T-helper 1 cell treated with Interleukin-12 subunit alpha and Interleukin-12 subunit beta and Interleukin-4 antibody, amounts not matched to agents 30 ng/mL and 1 ng/mL, for 36 hours (primary cell): Measurements from ENCODE around the gene TNFRSF6B. TPM values are rescaled to one million over a fixed set of nuclear protein-coding genes. Genes with fewer than 3 reads are reported as not detected.

Source experiments
- intact Hi-C: fragments of 100-400 bp; cut with micrococcal nuclease; formaldehyde crosslinking; loops from one replicate; pipeline ENCODE4 v1.15.1; 2024
- total RNA-seq: library from RNA; stranded (reverse); gene quantifications from 2 replicates; pipeline ENCODE4 v1.2.3, GENCODE V29; 2022

Gene TNFRSF6B
- total RNA-seq, 1 donor from 2014 or later = not detected

DNA sequence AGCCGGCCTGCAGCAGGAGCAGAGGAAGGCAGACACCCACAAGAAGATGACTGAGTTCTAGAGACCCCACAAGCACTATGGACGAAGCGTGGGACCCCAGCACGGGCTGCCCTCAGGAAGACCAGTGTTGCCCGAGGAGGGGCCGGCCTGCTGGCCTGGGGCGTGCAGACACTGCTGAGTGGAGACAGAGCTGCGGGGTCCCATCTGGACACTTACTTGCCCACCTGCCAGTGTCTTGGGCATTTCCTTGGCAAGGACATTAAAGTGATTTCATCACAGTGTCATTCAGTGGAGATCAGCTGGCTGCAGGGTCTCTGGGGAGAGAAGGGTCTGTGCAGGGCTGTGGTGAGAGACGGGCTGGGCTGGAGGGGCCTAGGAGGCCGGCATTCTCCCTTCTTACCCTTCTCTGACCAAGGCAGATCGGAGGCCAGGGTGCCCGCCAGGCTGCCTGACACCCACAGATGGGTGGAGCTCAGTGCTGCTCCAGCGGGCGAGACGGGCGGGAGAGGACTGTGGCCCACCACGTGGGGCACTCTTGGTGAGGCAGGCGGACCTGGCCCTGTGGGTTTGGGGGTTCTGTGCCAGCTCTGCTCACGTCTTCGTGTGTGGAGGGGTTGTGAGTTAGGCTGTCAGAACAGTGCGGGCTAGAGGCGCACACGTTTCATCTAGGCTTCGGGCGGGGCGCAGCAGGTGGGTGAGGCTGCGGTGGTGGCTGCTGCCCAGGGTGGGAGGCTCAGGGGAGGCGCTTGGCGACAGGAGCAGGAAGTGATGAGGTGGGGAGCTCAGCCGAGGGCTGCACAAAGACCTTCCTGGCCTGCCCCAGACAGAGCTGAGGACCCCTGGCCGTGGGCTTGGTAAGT, 39.6 kb downstream of the TNFRSF6B start, which contains the start of gene LIME1:
TSS of gene LIME1 (plus strand) at position 806 of the 860 bp plus-strand sequence. CDS start 886 bp downstream, outside the sequence.
- intact Hi-C loops = loop anchor here (2.0 kb wide), 1 partner anchor 129 kb away; the partner anchor contains the start of gene TPD52L2

DNA sequence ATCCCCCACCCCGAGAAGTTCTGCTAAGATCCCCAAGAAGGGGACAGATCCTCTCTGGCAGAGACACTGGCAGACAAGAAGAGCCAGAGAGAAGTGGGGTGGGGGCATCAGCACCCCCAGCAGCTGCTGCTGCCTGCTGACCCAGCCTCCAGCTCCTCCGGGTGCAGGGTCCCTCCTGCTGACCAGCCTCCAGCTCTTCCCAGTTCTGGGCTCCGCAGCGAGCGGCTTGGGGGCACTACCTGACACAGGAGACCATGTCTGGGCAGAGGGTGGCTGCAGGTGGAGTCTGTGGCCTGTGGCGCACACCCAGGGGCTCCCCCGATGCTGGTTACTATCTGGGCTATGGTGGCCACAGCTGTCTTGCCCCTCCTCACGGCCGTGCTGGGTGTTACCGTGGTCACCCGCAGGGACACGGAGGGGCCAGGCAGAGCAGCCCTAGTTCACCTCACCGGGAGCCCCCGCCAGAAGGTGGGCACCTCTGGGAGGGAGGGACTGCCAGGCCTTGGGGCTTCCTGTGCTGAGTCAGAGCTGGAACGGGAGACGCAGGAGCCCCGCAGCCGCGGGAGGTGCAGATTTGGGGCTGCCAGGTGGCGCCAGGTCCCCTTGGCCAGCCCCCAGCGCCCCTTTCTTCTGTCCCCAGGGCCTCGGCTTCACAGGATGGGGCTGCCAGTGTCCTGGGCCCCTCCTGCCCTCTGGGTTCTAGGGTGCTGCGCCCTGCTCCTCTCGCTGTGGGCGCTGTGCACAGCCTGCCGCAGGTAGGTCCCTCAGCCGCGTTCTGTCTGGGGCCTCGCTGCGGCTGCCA, 40.6 kb downstream of the TNFRSF6B start:
- intact Hi-C loops = loop anchor here (2.0 kb wide), 1 partner anchor 128 kb away; the partner anchor contains the start of gene TPD52L2

DNA sequence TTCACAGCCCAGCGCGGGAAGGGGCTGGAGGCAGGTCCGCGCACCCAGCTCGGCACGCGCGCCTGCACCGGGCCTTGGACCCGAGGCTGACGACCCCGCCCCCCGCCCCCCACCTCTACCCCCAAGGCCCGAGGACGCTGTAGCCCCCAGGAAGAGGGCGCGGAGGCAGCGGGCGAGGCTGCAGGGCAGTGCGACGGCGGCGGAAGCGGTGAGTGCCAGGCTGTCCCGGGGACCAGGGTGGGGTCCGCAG, 41.2 kb downstream of the TNFRSF6B start:
- intact Hi-C loops = loop anchor here (2.0 kb wide), 1 partner anchor 127 kb away; the partner anchor contains the start of gene TPD52L2

DNA sequence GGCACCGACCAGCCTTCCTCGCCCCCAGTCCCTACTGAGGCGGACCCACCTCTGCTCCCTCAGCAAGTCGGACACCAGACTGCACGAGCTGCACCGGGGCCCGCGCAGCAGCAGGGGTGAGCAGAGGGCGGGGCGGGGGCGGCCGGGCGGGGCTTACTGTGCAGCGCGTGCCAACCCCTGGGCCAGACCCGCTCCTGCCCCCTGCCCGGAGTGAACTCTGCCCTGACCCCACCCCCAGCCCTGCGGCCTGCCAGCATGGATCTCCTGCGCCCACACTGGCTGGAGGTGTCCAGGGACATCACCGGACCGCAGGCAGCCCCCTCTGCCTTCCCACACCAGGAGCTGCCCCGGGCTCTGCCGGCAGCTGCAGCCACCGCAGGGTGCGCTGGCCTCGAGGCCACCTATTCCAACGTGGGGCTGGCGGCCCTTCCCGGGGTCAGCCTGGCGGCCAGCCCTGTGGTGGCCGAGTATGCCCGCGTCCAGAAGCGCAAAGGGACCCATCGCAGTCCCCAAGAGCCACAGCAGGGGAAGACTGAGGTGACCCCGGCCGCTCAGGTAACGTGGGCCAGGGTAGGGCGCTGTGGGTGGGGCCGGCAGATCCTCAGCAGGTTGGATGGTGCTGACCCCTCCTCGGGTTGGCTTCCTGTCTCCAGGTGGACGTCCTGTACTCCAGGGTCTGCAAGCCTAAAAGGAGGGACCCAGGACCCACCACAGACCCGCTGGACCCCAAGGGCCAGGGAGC, 41.7 kb downstream of the TNFRSF6B start:
- intact Hi-C loops = loop anchor here (2.0 kb wide), 1 partner anchor 127 kb away; the partner anchor contains the start of gene TPD52L2

DNA sequence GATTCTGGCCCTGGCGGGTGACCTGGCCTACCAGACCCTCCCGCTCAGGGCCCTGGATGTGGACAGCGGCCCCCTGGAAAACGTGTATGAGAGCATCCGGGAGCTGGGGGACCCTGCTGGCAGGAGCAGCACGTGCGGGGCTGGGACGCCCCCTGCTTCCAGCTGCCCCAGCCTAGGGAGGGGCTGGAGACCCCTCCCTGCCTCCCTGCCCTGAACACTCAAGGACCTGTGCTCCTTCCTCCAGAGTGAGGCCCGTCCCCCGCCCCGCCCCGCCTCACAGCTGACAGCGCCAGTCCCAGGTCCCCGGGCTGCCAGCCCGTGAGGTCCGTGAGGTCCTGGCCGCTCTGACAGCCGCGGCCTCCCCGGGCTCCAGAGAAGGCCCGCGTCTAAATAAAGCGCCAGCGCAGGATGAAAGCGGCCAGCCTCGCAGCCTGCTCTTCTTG, 42.3 kb downstream of the TNFRSF6B start:
- intact Hi-C loops = no loop called here

DNA sequence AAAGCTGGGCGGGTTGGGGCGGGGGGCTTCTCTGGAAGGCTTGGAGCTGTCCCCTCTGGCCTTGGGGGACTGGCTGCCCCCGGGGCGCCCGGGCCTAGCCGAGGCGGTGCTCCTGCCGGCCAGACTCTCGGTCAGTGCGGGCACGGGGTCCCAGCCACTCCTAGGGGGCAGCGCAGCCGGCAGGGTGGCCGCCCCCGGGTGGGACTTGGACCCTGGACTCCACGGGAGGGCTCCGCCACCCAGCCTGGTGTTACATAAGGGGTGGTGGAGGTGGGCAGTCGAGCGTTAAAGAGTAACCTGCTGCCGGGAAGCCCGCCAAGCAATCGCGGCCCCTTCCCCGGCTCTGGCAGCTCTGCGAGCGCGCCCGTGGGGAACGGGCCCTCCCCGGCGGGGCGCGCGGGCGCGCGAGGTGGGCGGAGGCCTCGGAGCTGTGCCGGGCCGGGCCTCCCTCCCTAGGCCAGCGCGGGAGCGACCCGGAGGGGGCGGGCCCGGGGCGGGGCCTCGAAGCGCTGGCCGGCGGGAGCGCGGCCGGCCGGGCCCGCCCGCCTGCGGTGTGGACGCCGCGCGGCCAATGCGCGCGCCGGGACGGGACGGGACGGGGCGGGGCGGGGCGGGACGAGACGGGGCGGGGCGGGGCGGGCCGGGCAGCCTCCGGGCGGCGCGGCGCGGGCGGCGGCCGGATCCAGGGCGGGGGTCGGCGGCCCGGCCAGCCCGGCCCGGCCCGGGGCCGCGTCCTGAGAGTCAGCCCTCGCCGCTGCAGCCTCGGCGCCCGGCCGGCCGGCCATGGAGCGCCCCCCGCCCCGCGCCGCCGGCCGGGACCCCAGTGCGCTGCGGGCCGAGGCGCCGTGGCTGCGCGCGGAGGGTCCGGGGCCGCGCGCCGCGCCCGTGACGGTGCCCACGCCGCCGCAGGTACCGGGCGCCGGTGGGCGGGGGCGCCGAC, 42.9 kb downstream of the TNFRSF6B start, which contains the start of gene SLC2A4RG:
TSS of gene SLC2A4RG (plus strand) at position 647 of the 940 bp plus-strand sequence. CDS start at position 784, 137 bp downstream.
- intact Hi-C loops = loop anchor here (1.0 kb wide), 2 partner anchors 12 to 32 kb away; partner anchors contain the start of gene ARFRP1

DNA sequence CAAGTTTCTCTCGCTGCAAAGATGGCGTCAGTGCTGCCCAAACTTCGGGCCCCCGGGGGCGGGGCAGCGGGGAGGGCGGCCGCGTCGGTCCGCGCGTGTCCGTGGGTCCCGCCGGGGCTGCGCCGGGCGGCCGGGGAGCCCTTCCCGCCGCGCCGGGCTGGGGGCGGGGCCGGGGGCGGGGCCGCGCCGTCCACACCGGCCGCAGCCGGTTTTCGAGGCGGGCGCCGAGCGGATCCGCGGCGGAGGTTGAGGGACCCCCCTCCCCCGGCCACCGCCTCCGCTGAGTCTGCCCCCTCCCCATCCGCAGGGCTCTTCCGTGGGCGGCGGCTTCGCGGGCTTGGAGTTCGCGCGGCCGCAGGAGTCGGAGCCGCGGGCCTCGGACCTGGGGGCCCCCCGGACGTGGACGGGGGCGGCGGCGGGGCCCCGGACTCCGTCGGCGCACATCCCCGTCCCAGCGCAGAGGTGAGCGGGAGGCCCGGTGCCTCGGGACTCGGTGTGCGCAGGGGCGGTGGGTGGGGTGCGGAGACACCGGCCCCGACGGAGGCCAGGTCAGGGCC, 43.7 kb downstream of the TNFRSF6B start:
- intact Hi-C loops = loop anchor here (1.0 kb wide), 2 partner anchors 11 to 33 kb away; partner anchors contain the start of gene ARFRP1

DNA sequence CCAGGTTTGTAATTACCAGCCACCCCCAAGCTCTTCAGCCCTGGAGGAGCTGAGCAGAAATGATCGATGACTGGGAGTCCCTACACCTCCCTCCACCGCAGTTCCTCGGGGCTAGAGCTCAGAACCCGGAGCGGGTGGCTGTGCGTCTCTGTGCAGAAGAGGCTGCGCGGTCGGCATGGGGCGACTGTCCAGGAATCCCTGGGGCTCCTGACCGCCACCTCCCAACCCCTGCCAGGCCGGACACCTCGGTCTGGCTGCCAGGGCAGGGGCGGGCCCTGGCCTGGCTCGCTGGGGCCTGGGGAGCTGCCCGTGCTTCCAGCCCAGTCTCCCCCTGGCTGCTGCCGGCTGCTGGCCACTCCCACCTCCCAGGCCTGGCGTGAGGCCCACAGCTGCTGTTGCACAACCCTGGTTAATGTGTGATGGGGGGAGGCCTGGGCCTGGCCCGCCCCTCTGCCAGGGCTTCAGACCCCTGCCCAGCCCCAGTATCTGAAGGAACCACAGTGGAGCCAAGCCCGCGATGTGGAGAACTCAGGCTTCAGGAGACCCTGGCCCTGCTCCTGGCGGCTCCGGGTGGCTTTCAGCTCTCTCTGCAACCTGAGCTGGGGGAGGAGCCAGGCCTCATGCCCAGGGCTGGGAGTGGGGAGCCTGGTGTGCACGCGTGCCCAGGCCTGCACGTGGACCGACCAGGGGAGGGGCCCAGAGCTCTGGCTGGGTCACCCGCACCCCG, 44.3 kb downstream of the TNFRSF6B start:
- intact Hi-C loops = loop anchor here (1.0 kb wide), 2 partner anchors 11 to 33 kb away; partner anchors contain the start of gene ARFRP1

DNA sequence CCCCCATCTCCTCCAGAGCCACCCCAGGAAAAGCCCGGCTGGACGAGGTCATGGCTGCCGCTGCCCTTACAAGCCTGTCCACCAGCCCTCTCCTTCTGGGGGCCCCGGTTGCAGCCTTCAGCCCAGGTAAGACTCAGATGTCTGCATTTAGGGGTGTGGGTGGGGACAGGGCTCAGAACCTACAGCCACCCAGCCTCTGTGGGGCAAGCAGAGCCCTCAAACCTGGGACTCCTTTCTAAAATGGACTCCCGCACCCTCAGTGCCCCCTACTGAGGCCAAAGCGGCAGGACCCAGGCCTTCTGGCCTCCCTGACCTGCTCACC, 44.9 kb downstream of the TNFRSF6B start:
- intact Hi-C loops = no loop called here

DNA sequence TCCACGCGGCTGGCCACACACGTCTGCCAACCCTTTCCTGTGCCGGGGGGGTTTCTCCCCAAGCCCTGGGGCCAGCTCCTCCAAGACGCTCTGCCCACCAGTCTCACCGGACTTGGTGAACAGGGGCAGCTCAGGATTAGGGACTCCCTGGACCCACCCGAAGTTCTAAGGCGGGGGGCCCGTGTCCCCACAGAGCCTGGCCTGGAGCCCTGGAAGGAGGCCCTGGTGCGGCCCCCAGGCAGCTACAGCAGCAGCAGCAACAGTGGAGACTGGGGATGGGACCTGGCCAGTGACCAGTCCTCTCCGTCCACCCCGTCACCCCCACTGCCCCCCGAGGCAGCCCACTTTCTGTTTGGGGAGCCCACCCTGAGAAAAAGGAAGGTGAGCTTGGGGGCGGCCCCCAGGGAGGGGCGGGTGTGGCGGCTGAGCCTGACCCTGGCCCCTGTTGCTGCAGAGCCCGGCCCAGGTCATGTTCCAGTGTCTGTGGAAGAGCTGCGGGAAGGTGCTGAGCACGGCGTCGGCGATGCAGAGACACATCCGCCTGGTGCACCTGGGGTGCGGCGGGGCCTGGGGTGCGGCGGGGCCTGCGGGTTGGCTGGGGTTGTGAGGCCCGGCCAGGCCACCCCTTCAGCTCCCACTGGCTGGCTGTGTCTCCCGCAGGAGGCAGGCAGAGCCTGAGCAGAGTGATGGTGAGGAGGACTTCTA, 45.4 kb downstream of the TNFRSF6B start:
- intact Hi-C loops = no loop called here

DNA sequence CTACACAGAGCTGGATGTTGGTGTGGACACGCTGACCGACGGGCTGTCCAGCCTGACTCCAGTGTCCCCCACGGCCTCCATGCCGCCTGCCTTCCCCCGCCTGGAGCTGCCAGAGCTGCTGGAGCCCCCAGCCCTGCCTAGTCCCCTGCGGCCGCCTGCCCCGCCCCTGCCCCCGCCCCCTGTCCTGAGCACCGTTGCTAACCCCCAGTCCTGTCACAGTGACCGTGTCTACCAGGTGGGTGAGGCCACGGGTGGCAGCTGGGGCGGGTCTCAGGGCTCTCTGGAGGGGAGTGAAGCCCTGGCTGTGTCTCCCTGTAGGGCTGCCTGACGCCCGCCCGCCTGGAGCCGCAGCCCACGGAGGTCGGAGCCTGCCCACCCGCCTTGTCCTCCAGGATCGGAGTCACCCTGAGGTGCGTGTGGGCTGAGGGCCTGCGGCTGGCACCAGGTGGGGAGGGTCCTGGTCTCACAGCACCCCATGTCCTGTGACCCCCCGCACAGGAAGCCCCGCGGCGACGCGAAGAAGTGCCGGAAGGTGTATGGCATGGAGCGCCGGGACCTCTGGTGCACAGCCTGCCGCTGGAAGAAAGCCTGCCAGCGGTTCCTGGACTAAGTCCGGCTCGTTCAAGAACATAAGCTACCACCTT, 46.1 kb downstream of the TNFRSF6B start:
- intact Hi-C loops = no loop called here

DNA sequence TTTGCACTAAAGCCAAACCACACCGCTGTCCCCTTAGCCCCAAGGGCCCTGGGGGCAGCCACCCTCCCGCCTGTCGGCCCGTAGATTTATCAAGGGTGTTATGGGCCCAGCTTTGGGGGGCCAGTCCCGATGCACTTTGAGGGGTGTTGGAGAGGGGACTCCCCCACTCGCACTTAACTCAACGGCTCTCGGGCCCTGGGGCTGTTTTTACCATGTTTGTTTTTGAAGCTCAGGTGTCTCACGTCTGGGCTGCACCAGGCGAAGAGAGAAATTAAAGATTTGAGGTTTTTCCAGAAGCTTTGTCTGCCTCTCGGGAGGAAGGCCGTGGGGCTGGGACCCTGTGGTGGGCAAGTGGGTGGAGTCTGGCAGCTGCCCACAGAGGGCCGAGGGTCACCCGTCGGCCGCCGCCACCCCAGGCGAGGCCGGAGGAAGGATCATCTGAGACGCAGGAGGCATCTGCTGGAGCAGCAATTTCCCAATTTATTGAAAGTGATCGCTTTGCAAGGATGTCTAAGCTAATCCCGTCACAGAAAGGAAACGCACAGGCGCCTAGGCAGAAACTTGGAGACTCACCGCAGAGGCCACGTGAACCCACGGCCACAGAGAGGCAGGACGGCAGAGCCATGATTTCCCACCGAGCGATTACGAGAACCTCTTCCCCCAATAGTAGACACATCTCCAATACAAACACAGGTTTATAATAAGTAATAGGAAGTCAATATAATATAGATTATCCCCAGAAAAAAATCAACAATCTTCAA, 46.9 kb downstream of the TNFRSF6B start:
- intact Hi-C loops = no loop called here

DNA sequence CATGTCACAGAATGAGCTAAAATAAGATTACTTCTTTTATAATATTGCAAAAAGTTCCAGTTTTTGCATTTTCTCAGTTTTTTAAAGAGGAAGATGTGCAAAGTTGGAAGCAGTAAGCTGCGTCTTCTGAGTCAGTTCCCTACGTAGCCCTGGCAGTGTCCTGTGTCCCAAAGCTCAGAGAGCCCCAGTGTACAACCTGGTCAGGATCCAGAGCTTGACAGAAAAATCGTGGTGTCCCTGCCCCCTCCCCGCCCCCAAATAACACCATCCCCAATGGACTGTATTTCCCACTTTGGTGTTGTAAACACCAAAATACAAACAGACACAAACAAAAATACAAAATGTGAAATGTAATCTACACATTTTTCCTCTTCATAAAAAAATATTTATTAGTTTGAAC, 47.7 kb downstream of the TNFRSF6B start:
- intact Hi-C loops = no loop called here

DNA sequence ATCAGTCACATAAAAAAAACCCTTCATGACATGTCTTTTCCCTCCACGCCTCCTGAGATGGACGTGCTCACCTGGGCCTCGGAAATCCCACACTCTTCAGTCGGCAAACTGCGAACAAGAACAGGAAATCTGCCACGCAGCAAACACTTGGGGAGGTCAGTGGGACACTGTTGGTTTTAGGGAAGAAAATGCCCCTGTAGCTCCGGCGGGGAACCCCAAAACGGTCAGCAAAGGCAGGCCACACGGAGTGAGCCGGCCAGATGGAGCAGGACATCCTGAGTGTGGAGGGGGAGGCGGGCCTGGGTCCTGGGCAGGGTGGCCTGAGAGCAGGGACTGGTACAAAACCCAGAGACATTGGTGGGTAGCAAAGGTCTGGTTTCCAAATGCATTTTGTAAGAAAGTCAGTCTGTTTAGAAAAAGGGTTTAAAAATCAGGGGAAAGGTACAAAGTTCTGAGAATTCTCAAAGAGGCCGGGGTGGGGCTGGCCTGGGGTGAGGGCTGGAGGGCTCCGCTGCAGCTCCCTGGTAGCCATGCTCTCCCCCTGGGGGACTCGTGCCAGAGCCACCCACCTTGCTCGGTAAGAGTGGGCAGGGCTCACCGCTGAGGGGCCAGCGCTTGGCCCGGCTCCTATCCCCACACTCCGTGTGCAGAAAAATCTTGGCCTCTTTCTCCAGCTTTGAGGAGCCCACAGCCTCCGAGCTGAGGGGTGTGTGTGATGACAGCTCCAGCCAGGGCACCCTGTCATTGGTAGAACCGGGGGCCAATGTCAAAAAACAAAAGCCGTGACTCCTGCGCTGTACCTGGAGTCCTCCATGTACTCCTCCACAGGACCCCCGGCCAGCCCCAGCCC, 48.3 kb downstream of the TNFRSF6B start:
- intact Hi-C loops = no loop called here

DNA sequence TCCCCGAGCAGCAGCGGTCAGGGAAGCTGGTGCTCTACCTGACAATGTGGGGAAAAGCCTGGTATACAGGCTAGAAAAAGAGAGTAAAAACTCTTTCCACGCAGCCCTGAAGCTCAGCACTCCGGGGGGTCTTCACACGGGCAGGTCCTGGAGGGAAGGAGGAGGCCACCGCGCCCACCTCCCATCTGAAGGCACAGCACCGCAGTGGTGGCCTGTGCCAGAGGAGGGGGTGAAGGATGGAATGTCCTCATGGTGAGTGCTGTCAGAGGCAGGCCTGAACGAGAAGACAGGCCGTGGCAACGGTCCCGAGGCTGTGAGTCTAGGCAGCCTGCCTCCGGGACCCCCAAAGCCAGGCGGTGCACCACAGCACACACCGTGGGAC, 49.0 kb downstream of the TNFRSF6B start:
- intact Hi-C loops = no loop called here
